Progenitor cell of endocrine pancreas (in vitro differentiated cells): ENCODE results near the gene INAFM2. TPM values are rescaled to one million over a fixed set of nuclear protein-coding genes. Genes with fewer than 3 reads are reported as not detected.

Source experiments
- DNase-seq: peaks from one replicate; pipeline ENCODE4 v3.0.0; 2021; ENCODE audit warnings: low spot score; ENCODE audit not compliant: unreplicated experiment
- H3K27ac Mint-ChIP-seq: 2 replicates; pipeline ENCODE4 v1.8.0; 2021; ENCODE audit warnings: mild to moderate bottlenecking, moderate library complexity, mixed read lengths
- H3K27me3 Mint-ChIP-seq: 2 replicates; pipeline ENCODE4 v1.8.0; 2021; ENCODE audit warnings: mixed read lengths
- H3K36me3 Mint-ChIP-seq: 2 replicates; pipeline ENCODE4 v1.8.0; 2022; ENCODE audit warnings: mixed read lengths; ENCODE audit not compliant: insufficient read depth
- H3K4me1 Mint-ChIP-seq: 2 replicates; pipeline ENCODE4 v1.8.0; 2021; ENCODE audit warnings: low read depth, mixed read lengths
- H3K4me3 Mint-ChIP-seq: 2 replicates; pipeline ENCODE4 v1.8.0; 2021; ENCODE audit warnings: low read depth, mild to moderate bottlenecking, moderate library complexity, mixed read lengths
- H3K9me3 Mint-ChIP-seq: 2 replicates; pipeline ENCODE4 v1.8.0; 2021; ENCODE audit warnings: low read depth, mixed read lengths
- total RNA-seq: library from RNA; stranded (reverse); gene quantifications from 2 replicates; pipeline ENCODE4 v1.2.1, GENCODE V29; 2021
- TF ChIP-seq, protein P1 (sequence below): fragments of 200-600 bp; sonication (generic); IDR thresholded peaks from one replicate; pipeline ENCODE4 v1.5.0; 2021; ENCODE audit warnings: antibody characterized with exemption, mild to moderate bottlenecking; ENCODE audit not compliant: unreplicated experiment

INAFM2 gene
- total RNA-seq, 1 donor from 2014 or later = 14.9 TPM

GRCh38 chr15:40277471-40277870 is 46.0 kb upstream of the INAFM2 start:
- Mint-ChIP-seq H3K4me3 (no peak overlapping the region), H3K27me3 (peaks cover 31% of the 10 kb centered on the region), H3K9me3 (no peaks in the 10 kb centered on the region), H3K27ac (no peak overlapping the region), H3K36me3 (peaks cover 3% of the 10 kb centered on the region), H3K4me1 (peaks cover 12% of the 10 kb centered on the region)
- no peak for DNase-seq
- TF ChIP-seq, protein P1, sequence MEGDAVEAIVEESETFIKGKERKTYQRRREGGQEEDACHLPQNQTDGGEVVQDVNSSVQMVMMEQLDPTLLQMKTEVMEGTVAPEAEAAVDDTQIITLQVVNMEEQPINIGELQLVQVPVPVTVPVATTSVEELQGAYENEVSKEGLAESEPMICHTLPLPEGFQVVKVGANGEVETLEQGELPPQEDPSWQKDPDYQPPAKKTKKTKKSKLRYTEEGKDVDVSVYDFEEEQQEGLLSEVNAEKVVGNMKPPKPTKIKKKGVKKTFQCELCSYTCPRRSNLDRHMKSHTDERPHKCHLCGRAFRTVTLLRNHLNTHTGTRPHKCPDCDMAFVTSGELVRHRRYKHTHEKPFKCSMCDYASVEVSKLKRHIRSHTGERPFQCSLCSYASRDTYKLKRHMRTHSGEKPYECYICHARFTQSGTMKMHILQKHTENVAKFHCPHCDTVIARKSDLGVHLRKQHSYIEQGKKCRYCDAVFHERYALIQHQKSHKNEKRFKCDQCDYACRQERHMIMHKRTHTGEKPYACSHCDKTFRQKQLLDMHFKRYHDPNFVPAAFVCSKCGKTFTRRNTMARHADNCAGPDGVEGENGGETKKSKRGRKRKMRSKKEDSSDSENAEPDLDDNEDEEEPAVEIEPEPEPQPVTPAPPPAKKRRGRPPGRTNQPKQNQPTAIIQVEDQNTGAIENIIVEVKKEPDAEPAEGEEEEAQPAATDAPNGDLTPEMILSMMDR = no peak

GRCh38 chr15:40278026-40278425 is 45.5 kb upstream of the INAFM2 start:
- TF ChIP-seq, protein P1 = no peak
- peaks cover 12% of the 10 kb centered on the region for H3K4me1 Mint-ChIP-seq
- no peak for DNase-seq
- H3K4me3 Mint-ChIP-seq = no peak overlapping the region
- H3K36me3 Mint-ChIP-seq = peaks cover 3% of the 10 kb centered on the region
- no peaks in the 10 kb centered on the region for H3K9me3 Mint-ChIP-seq
- H3K27me3 Mint-ChIP-seq = peaks cover 31% of the 10 kb centered on the region
- H3K27ac Mint-ChIP-seq = peak overlapping the region; percentile 30

DNA sequence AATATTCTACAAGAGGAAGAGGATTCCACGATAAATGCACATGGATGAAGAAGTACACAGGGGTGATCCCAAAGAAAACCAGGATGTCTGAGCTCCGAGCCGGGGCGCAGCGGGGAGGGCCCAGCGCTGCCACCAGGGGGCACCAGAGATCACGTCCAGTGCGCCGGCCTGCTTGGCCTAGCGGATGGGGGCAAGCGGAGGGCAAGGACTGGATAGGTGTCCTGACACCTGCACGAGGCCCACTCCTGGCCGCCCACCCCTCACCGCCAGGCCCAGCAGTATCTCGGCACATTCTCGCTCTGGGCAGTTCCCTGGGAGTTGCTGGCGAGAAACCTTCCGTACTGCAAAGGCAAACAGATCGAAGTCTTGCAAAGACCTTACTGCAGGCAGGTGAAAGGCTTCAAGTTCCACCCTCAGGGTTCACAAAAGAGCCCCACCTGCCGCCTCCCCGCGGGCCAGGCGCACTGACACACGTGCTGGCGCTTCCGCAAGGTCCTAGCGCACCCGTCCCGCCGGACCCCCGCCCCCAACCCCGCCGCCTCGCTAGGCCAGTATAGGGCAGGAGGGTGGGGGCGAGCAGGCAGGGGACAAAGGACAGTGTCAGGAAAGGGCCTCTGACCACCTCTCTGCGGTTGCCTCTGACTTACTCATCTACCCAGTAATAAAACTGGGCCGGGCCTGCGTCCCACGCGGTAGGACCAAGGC is 43.9 kb upstream of the INAFM2 start:
- TF ChIP-seq, protein P1 = peak; percentile 99
- peak; percentile 85 for DNase-seq
- Mint-ChIP-seq H3K27ac (peak overlapping the region; percentile 31), H3K9me3 (no peaks in the 10 kb centered on the region), H3K27me3 (peaks cover 44% of the 10 kb centered on the region), H3K36me3 (peaks cover 3% of the 10 kb centered on the region), H3K4me1 (peaks cover 12% of the 10 kb centered on the region), H3K4me3 (no peak overlapping the region)

DNA sequence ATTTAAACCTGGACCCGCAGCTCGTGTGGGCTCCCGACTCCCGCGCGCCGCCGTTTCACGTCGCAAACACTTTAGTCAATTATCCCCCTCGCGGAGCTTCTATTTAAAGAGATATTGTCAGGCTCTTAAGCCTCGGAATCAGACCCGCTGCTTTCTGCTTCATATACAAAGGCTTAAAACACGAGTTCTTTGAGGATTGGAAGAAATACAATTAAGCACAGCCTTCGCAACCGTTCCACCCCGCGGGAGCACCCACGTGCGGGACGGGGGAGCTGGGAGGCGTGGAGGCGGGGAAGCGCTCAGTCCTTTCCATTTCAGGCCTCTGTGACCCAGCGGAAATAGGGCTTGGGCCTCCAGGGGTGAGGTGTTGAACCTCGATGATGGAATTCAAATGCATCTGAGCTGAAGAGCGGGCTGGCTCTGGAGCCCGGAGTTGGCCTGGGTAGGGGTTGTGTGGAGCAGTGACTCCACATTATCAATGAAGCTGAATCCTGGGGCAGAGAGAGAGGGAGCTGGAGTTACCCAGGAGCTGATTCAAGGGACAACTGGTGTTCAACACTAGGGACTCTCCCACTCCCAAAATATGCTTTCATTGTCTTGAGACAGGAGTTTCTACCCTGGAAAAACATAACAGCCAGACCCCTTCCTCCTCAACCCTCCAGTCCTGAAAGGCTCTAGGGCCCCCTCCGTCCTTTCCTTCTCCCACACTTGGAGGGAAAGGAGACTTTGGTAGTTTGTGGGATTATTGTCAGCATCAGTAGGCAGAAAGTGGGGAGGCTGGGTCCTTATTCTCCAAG is 43.0 kb upstream of the INAFM2 start:
- Mint-ChIP-seq H3K4me1 (peaks cover 12% of the 10 kb centered on the region), H3K36me3 (no peaks in the 10 kb centered on the region), H3K9me3 (no peaks in the 10 kb centered on the region), H3K27me3 (peaks cover 53% of the 10 kb centered on the region), H3K4me3 (no peak overlapping the region), H3K27ac (peak overlapping the region; percentile 8)
- TF ChIP-seq, protein P1 = no peak
- DNase-seq = no peak

GRCh38 chr15:40281057-40281800 is 42.3 kb upstream of the INAFM2 start:
- no peaks in the 10 kb centered on the region for H3K9me3 Mint-ChIP-seq
- TF ChIP-seq, protein P1 = no peak
- no peaks in the 10 kb centered on the region for H3K36me3 Mint-ChIP-seq
- peak overlapping the region; percentile 79 for H3K27ac Mint-ChIP-seq
- peaks cover 12% of the 10 kb centered on the region for H3K4me1 Mint-ChIP-seq
- peak overlapping the region; percentile 42 for H3K4me3 Mint-ChIP-seq
- no peak for DNase-seq
- H3K27me3 Mint-ChIP-seq = peaks cover 60% of the 10 kb centered on the region
